ENCODE measurements around the gene ATP5F1C. TPM values are rescaled to one million over a fixed set of nuclear protein-coding genes. Genes with fewer than 3 reads are reported as not detected.
"Not testable (repeated sequence)": the region's sequence is repeated elsewhere in the genome, so short reads cannot be mapped to it uniquely, and the experiment has no call there.

The ATP5F1C gene
- total RNA-seq, 1 experiment from 2014 or later, result 288 TPM

DNA sequence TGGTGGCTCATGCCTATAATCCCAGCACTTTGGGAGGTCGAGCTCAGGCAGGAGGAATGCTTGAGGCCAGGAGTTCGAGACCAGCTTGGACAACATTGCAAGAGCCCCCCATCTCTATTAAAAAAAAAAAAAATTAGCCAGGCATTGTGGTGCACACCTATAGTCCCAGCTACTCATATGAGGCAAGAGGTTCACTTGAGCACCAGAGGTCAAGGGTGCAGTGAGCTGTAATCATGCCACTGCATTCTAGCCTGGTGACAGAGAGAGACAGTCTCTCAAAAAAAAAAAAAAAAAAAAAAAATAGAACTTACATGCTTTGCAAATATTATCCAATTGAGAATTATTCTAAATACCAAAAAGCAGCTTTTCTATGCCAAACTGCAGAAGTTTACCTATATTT lies 11.2 kb upstream of the ATP5F1C start:
- Mint-ChIP-seq H3K36me3 (peaks cover 66% of the 10 kb centered on the region), H3K9me3 (no peaks in the 10 kb centered on the region), H3K27ac (no peak overlapping the region), H3K4me1 (no peaks in the 10 kb centered on the region), H3K27me3 (ENCODE audit: low read depth) (no peaks in the 10 kb centered on the region), H3K4me3 (no peak overlapping the region)
- POLR2A ChIA-PET, result no interaction called here
- TF ChIP-seq NR1H2 (CRISPR knock-in tag; IDR thresholded peaks at IDR 0.05), result no peak
- TF ChIP-seq FOXJ3 (CRISPR knock-in tag; IDR thresholded peaks at IDR 0.05; ENCODE audit: borderline replicate concordance), result no peak
- TF ChIP-seq JUN (CRISPR knock-in tag; IDR thresholded peaks at IDR 0.05), result no peak
- no peak for TF ChIP-seq OVOL2 (CRISPR knock-in tag; IDR thresholded peaks at IDR 0.05; ENCODE audit: borderline replicate concordance)
- no peak for TF ChIP-seq NR2C2 (CRISPR knock-in tag; IDR thresholded peaks at IDR 0.05)
- TF ChIP-seq GTF2I (CRISPR knock-in tag; conservative IDR thresholded peaks at IDR 0.05), result no peak
- TF ChIP-seq SOX15 (CRISPR knock-in tag; IDR thresholded peaks at IDR 0.05), result no peak
- TF ChIP-seq, protein P1, sequence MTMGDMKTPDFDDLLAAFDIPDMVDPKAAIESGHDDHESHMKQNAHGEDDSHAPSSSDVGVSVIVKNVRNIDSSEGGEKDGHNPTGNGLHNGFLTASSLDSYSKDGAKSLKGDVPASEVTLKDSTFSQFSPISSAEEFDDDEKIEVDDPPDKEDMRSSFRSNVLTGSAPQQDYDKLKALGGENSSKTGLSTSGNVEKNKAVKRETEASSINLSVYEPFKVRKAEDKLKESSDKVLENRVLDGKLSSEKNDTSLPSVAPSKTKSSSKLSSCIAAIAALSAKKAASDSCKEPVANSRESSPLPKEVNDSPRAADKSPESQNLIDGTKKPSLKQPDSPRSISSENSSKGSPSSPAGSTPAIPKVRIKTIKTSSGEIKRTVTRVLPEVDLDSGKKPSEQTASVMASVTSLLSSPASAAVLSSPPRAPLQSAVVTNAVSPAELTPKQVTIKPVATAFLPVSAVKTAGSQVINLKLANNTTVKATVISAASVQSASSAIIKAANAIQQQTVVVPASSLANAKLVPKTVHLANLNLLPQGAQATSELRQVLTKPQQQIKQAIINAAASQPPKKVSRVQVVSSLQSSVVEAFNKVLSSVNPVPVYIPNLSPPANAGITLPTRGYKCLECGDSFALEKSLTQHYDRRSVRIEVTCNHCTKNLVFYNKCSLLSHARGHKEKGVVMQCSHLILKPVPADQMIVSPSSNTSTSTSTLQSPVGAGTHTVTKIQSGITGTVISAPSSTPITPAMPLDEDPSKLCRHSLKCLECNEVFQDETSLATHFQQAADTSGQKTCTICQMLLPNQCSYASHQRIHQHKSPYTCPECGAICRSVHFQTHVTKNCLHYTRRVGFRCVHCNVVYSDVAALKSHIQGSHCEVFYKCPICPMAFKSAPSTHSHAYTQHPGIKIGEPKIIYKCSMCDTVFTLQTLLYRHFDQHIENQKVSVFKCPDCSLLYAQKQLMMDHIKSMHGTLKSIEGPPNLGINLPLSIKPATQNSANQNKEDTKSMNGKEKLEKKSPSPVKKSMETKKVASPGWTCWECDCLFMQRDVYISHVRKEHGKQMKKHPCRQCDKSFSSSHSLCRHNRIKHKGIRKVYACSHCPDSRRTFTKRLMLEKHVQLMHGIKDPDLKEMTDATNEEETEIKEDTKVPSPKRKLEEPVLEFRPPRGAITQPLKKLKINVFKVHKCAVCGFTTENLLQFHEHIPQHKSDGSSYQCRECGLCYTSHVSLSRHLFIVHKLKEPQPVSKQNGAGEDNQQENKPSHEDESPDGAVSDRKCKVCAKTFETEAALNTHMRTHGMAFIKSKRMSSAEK (CRISPR knock-in tag; IDR thresholded peaks at IDR 0.05; ENCODE audit: borderline replicate concordance), result no peak
- CTCF ChIA-PET, result interaction anchor here (1.5 kb wide), 1 partner anchor 20 kb away, joined by 5 read pairs; no protein-coding TSS in a partner anchor
- no peak for ATAC-seq
- DNase-seq (ENCODE audit: low spot score), result no peak

DNA sequence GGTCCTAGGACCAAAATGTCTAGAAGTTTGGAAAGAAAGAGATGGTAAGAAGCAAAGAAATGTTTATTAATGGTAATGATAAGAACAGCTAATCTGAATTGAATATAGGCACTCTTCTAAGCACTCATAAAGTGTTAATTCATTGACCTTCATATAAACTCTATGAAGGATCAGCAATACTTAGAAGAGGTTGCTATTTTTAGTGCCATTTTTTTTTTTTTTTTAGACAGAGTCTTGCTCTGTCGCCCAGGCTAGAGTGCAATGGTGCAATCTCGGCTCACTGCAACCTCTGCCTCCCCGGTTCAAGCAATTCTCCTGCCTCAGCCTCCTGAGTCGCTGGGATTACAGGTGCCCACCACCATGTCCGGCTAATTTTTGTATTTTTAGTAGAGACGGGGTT lies 5.8 kb upstream of the ATP5F1C start:
- H3K4me1 Mint-ChIP-seq; POLR2A ChIA-PET; ATAC-seq; H3K27me3 Mint-ChIP-seq (ENCODE audit: low read depth); CTCF ChIA-PET; H3K4me3 Mint-ChIP-seq; DNase-seq (ENCODE audit: low spot score); H3K27ac Mint-ChIP-seq; H3K9me3 Mint-ChIP-seq: not testable (repeated sequence)
- H3K36me3 Mint-ChIP-seq, result peaks cover 33% of the 10 kb centered on the region

DNA sequence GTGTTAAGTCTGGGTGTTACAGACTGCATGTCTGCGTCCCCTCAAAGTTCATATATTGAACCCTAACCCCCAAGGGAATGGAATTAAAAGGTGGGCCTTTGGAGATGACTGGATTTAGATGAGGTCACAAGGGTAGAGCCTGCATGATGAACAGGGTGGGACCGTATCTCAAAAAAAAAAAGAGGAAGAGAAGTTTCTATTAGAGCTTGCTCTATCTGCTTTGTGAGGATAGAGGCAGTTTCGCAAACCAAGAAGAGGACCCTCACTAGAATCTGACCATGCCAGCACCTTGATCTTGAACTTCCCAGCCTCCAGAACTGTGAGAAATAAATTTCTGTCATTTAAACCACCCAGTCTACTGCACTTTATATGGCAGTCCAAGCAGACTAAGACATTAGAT lies 1.5 kb upstream of the ATP5F1C start:
- no peaks in the 10 kb centered on the region for H3K9me3 Mint-ChIP-seq
- no peak overlapping the region for H3K27ac Mint-ChIP-seq
- peaks cover 3% of the 10 kb centered on the region for H3K36me3 Mint-ChIP-seq
- H3K4me3 Mint-ChIP-seq, result no peak overlapping the region
- POLR2A ChIA-PET, result no interaction called here
- ATAC-seq, result no peak
- TF ChIP-seq ARID4B (CRISPR knock-in tag; IDR thresholded peaks at IDR 0.05; ENCODE audit: borderline replicate concordance), result no peak
- TF ChIP-seq TEAD4 (CRISPR knock-in tag; IDR thresholded peaks at IDR 0.05), result no peak
- TF ChIP-seq USF1 (CRISPR knock-in tag; IDR thresholded peaks at IDR 0.05), result no peak
- no peak for TF ChIP-seq E2F5 (CRISPR knock-in tag; IDR thresholded peaks at IDR 0.05)
- TF ChIP-seq PRDM15 (CRISPR knock-in tag; IDR thresholded peaks at IDR 0.05), result no peak
- TF ChIP-seq SMAD4 (CRISPR knock-in tag; IDR thresholded peaks at IDR 0.05), result no peak
- no peak for DNase-seq (ENCODE audit: low spot score)
- peaks cover 22% of the 10 kb centered on the region for H3K4me1 Mint-ChIP-seq
- no peaks in the 10 kb centered on the region for H3K27me3 Mint-ChIP-seq (ENCODE audit: low read depth)
- CTCF ChIA-PET, result no interaction called here

All from WTC11 (cell line).